Common myeloid progenitor, CD34-positive (primary cell): ENCODE data around the gene RAMP1.

ENCODE experiments used
- CTCF ChIA-PET: fragments of 350-600 bp; sonication (Branson Sonifier 250); formaldehyde crosslinking; loops from one replicate; lab custom pipeline; 2021; ENCODE audit warnings: antibody characterized with exemption; lab: Charles Lee
- POLR2A ChIA-PET: fragments of 350-600 bp; sonication (Branson Sonifier 250); formaldehyde crosslinking; loops from one replicate; lab custom pipeline; 2021; ENCODE audit warnings: antibody characterized with exemption; lab: Charles Lee
- DNase-seq, 3 donors: peaks; one replicate each; pipeline versions ENCODE4 v3.0.0 to v3.0.0-alpha.2; 2013
- H3K27ac ChIP-seq, 2 experiments: 1 replicate in 1 of 2; 2 replicates in 1 of 2; pipeline ENCODE4 v1.7.0; 2013; ENCODE audit warnings: inconsistent platforms in 2 of 2, low read length in 2 of 2, mild to moderate bottlenecking in 2 of 2, low read depth in 1 of 2, moderate library complexity in 1 of 2; ENCODE audit not compliant: severe bottlenecking in 2 of 2, insufficient read depth in 1 of 2, poor library complexity in 1 of 2
- H3K27me3 ChIP-seq, 5 experiments: replicated peaks in 2 of 5; 1 replicate in 3 of 5; 2 replicates in 2 of 5; pipeline versions ENCODE4 v1.6.1 to v1.7.0; 2013; ENCODE audit warnings: low read length in 4 of 5, mild to moderate bottlenecking in 2 of 5, moderate library complexity in 2 of 5, inconsistent platforms in 1 of 5; ENCODE audit not compliant: insufficient read depth in 5 of 5, control insufficient read depth in 4 of 5
- H3K36me3 ChIP-seq, 4 experiments: 1 replicate in 2 of 4; 2 replicates in 2 of 4; pipeline versions ENCODE4 v1.6.1 to v1.7.0; 2013; ENCODE audit warnings: low read length in 3 of 4, control low read depth in 1 of 4, mild to moderate bottlenecking in 1 of 4; ENCODE audit not compliant: control insufficient read depth in 4 of 4, insufficient read depth in 4 of 4
- H3K4me1 ChIP-seq, 4 experiments: 1 replicate in 3 of 4; 2 replicates in 1 of 4; pipeline versions ENCODE4 v1.6.1 to v1.7.1; 2013; ENCODE audit warnings: low read length in 3 of 4, mild to moderate bottlenecking in 3 of 4, control low read depth in 1 of 4, inconsistent platforms in 1 of 4, moderate library complexity in 1 of 4; ENCODE audit not compliant: control insufficient read depth in 4 of 4, insufficient read depth in 4 of 4; ENCODE audit errors: control extremely low read depth in 1 of 4
- H3K4me3 ChIP-seq, 7 experiments: 1 replicate in 4 of 7; 2 replicates in 3 of 7; pipeline versions ENCODE4 v1.5.1 to v1.7.0; 2013; ENCODE audit warnings: mild to moderate bottlenecking in 7 of 7, low read length in 6 of 7, moderate library complexity in 6 of 7, inconsistent platforms in 2 of 7, low read depth in 2 of 7, control low read depth in 1 of 7; ENCODE audit not compliant: insufficient read depth in 4 of 7, control insufficient read depth in 1 of 7; ENCODE audit errors: extremely low read depth in 1 of 7
- H3K9me3 ChIP-seq, 5 experiments: 1 replicate in 4 of 5; 2 replicates in 1 of 5; pipeline versions ENCODE4 v1.6.1 to v1.7.1; 2013; ENCODE audit warnings: low read length in 4 of 5, mild to moderate bottlenecking in 2 of 5, inconsistent platforms in 1 of 5, low read depth in 1 of 5, moderate library complexity in 1 of 5; ENCODE audit not compliant: control insufficient read depth in 4 of 5, insufficient read depth in 2 of 5; ENCODE audit errors: control extremely low read depth in 1 of 5
- WGBS: methylation state at CpG from one replicate; pipeline ENCODE4 v1.1.5; 2013; ENCODE audit not compliant: insufficient coverage; 5-methylcytosine and 5-hydroxymethylcytosine counted together

RAMP1 gene

GRCh38 chr2:237900891-237901831 lies 41.7 kb downstream of the RAMP1 start:
- no peak overlapping the region for H3K27ac ChIP-seq
- ChIA-PET CTCF (interaction anchor here (0.9 to 1.1 kb wide), 2 partner anchors 15 to 43 kb away, joined by 3 to 4 read pairs; no protein-coding TSS in a partner anchor), POLR2A (no interaction called here)
- no peaks in the 10 kb centered on the region for H3K9me3 ChIP-seq
- H3K4me3 ChIP-seq, result no peak overlapping the region
- no peaks in the 10 kb centered on the region for H3K27me3 ChIP-seq
- peaks cover 0 to 3% (median 0%) of the 10 kb centered on the region in 4 experiments for H3K36me3 ChIP-seq
- WGBS, result 96% methylated on average over 14 of the region's 19 CpGs
- peaks cover 8 to 83% (median 48%) of the 10 kb centered on the region in 4 experiments for H3K4me1 ChIP-seq
- DNase-seq, result no peak

- 69% methylated on average over 13 of the region's 22 CpGs for WGBS
- H3K27ac ChIP-seq, result peak overlapping the region in 1 of 2 experiments; percentile 61
- CTCF ChIA-PET, result interaction anchor here (0.6 to 3.0 kb wide), 13 partner anchors 9 to 74 kb away, joined by 3 to 14 read pairs (median 3); no protein-coding TSS in a partner anchor
These were observed 42.8 kb downstream of the RAMP1 start for GRCh38 chr2:237901932-237902850.

GRCh38 chr2:237904831-237905599 lies 45.6 kb downstream of the RAMP1 start:
- H3K4me1 ChIP-seq, result peaks cover 5 to 52% (median 35%) of the 10 kb centered on the region in 4 experiments
- ChIA-PET POLR2A (interaction anchor here (0.5 to 0.6 kb wide), 2 partner anchors 39 to 97 kb away, joined by 3 read pairs; no protein-coding TSS in a partner anchor), CTCF (interaction anchor here (0.8 to 3.0 kb wide), 4 partner anchors 11 to 65 kb away, joined by 3 to 14 read pairs (median 3); no protein-coding TSS in a partner anchor)
- peaks cover 0 to 14% (median 3%) of the 10 kb centered on the region in 5 experiments for H3K9me3 ChIP-seq
- H3K27ac ChIP-seq, result peak overlapping the region; percentile 52 to 64
- peak; percentile 42 to 85 (median 76) for DNase-seq
- H3K4me3 ChIP-seq, result peak overlapping the region in 1 of 7 experiments; percentile 48
- no peaks in the 10 kb centered on the region for H3K36me3 ChIP-seq
- H3K27me3 ChIP-seq, result no peaks in the 10 kb centered on the region
- 16% methylated on average over 14 of the region's 15 CpGs for WGBS

More at GRCh38 chr2:237901932-237902850, 42.8 kb downstream of the RAMP1 start:
- H3K27me3 ChIP-seq, result no peaks in the 10 kb centered on the region
- DNase-seq, result peak; percentile 43 to 83 (median 80)
- H3K4me1 ChIP-seq, result peaks cover 8 to 77% (median 49%) of the 10 kb centered on the region in 4 experiments
- peak overlapping the region in 1 of 7 experiments; percentile 41 for H3K4me3 ChIP-seq
- H3K36me3 ChIP-seq, result peaks cover 0 to under 1% (median 0%) of the 10 kb centered on the region in 4 experiments
- peaks cover 0 to 4% (median 0%) of the 10 kb centered on the region in 5 experiments for H3K9me3 ChIP-seq
- POLR2A ChIA-PET, result no interaction called here

- H3K4me3 ChIP-seq, result no peak overlapping the region
- no peaks in the 10 kb centered on the region for H3K36me3 ChIP-seq
- no CpG with 5 or more reads among the region's 1 CpG for WGBS
- ChIA-PET POLR2A (no interaction called here), CTCF (interaction anchor here (0.7 kb wide), 1 partner anchor 81 kb away, joined by 3 read pairs; no protein-coding TSS in a partner anchor)
- H3K27ac ChIP-seq, result no peak overlapping the region
- peaks cover 5 to 41% (median 28%) of the 10 kb centered on the region in 4 experiments for H3K4me1 ChIP-seq
- no peaks in the 10 kb centered on the region for H3K27me3 ChIP-seq
- DNase-seq, result peak in 2 of 3 donors; percentile 19 to 25
- H3K9me3 ChIP-seq, result peaks cover 0 to 14% (median 3%) of the 10 kb centered on the region in 5 experiments
These were observed 47.7 kb downstream of the RAMP1 start for GRCh38 chr2:237907144-237907543.

GRCh38 chr2:237909075-237909695 lies 49.8 kb downstream of the RAMP1 start:
- no peaks in the 10 kb centered on the region for H3K36me3 ChIP-seq
- H3K9me3 ChIP-seq, result peaks cover 0 to 14% (median 3%) of the 10 kb centered on the region in 5 experiments
- no peak for DNase-seq
- ChIA-PET CTCF (no interaction called here), POLR2A (no interaction called here)
- WGBS, result 100% methylated on average over 12 of the region's 13 CpGs
- H3K4me3 ChIP-seq, result no peak overlapping the region
- no peak overlapping the region for H3K27ac ChIP-seq
- H3K4me1 ChIP-seq, result peaks cover 5 to 22% (median 17%) of the 10 kb centered on the region in 4 experiments
- H3K27me3 ChIP-seq, result no peaks in the 10 kb centered on the region
